ENCODE data around the gene ANKRD29. TPM values are rescaled to one million over a fixed set of nuclear protein-coding genes. Genes with fewer than 3 reads are reported as not detected.
"Not testable (repeated sequence)": the region's sequence is repeated elsewhere in the genome, so short reads cannot be mapped to it uniquely, and the experiment has no call there.

ANKRD29 gene
- total RNA-seq, 1 donor from 2014 or later = 0.33 TPM

- no peak for DNase-seq (ENCODE audit: low spot score)
- no peak for ATAC-seq
These were observed 94.2 kb downstream of the ANKRD29 start for GRCh38 chr18:23568281-23569138.

DNA sequence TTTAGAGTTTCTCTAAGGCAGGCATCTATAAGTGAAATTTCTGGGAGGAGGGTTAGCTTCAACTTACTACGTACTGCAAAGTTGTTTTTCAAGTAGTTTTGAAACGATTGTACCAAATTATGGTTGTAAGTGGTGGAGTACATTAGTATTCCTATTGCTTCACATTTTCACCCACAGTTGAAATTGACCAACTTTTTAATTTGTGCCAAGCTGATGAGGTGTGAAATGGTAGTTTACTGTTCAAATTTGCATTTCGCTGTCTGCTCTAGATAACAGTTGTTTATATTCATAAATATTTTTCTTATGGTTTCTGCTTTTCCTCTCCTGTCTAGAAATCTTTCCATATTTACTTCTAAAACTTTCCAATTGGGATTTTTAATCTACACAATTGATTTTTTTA, 95.0 kb downstream of the ANKRD29 start:
- ATAC-seq (no peak), DNase-seq (ENCODE audit: low spot score) (no peak)

- ATAC-seq = no peak
These were observed 96.7 kb downstream of the ANKRD29 start for GRCh38 chr18:23565916-23566547.

GRCh38 chr18:23563377-23564043, 99.2 kb downstream of the ANKRD29 start:
- no peak for ATAC-seq

More at GRCh38 chr18:23565916-23566547, 96.7 kb downstream of the ANKRD29 start:
- no peak for DNase-seq (ENCODE audit: low spot score)

DNA sequence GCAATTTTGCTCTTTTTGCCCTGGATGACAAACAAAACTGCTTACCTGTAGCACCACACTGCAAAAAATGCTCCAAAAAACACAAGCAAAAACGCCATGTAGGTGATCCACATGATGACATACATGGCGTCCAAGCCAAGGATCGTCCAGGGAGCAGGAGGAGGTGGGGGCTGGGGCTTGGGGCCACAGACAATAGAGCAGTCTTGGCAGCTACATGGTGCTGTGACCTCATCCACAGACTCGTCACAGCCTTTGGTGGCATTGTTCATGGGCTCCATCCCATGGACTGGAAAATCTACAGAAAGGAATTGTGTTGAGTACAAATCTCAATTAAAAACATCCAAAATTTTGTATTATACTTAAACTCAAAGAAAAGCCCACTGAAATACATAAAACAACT, 102.5 kb downstream of the ANKRD29 start:
- no peak for DNase-seq (ENCODE audit: low spot score)
- ATAC-seq = no peak

More at GRCh38 chr18:23563377-23564043, 99.2 kb downstream of the ANKRD29 start:
- no peak for DNase-seq (ENCODE audit: low spot score)

- ATAC-seq; DNase-seq (ENCODE audit: low spot score): not testable (repeated sequence)
These were observed 105.2 kb downstream of the ANKRD29 start for GRCh38 chr18:23557511-23557910.

DNA sequence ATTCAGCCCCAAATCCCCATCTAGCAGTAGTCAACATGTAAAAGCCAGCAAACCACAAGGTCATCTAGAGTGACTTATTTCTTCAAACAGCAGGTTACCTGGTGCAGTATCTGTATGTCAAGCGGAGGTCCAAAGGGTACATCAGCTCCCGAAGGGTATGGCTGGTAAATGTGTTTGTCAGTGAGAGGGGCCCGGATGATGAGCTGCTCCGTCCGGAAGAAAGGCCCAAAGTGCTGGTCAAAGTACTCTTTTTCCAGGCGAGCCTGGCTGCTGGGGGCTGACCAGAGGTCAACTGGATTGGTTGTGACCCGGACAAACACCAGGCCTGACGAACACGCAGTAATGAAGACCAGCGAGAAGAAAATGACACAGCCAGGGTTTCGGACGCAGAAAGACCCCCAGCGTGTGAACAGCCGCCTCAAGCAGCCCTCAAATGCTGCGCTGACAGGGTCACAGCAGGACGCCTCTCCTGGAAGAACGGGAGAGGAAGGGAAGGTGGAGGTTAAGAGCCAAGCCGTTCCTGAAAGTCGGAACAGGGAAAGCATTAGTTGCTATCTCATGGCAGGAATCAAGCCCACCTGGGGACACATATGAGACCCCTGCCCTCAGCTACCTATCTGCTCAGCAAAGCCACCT, 106.4 kb downstream of the ANKRD29 start:
- peak; percentile 75 for ATAC-seq
- DNase-seq (ENCODE audit: low spot score) = no peak

GRCh38 chr18:23553887-23554286, 108.8 kb downstream of the ANKRD29 start:
- DNase-seq (ENCODE audit: low spot score) (no peak), ATAC-seq (no peak)

DNA sequence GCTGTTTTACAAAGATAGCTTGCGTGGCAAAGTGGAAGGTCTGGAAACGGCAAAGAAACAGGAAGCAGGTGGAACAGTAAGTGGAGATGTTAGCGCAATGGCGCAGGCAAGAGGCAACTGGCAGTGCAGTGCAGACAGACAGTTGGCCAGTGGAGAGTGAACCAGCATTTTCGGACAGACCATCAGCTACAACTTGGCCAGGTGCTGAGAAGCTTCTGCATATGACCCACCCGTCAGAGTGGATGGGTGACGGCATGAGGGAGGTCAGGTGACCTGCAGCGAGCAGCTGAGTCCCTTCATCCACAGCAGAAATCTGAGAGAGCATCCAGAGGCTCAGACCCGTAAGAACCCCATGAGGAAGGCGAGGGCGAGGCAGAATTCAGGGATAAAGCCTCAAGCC, 110.2 kb downstream of the ANKRD29 start:
- DNase-seq (ENCODE audit: low spot score) (no peak), ATAC-seq (no peak)

- ATAC-seq (no peak), DNase-seq (ENCODE audit: low spot score) (no peak)
These were observed 110.7 kb downstream of the ANKRD29 start for GRCh38 chr18:23551978-23552377.

DNA sequence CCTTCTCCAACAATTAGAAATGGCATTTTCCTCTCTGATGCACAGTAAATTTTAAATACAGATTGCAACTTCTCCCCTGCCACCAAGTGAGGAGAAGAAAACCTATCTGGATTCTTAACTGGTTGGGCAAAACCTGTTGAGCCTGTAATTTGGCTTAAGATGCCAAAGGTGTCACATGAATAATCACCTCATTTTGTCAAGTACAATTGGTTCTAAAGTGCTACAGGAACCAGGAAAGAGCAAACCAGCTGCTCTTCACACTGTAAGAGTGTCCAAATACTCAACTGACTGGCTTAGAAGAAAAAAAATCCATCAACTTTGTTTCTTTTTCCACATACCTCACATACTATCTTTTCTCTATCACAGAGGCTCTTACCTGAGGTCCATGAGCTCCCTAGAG, 111.8 kb downstream of the ANKRD29 start:
- no peak for DNase-seq (ENCODE audit: low spot score)
- ATAC-seq = no peak

Other genes starting within 250 kb of the ANKRD29 start
- 41.0 TPM for gene RIOK3, start 209.6 kb downstream of the ANKRD29 start, total RNA-seq
- gene RMC1, start 159.4 kb downstream of the ANKRD29 start, total RNA-seq = 18.0 TPM
- 13.3 TPM for gene NPC1, start 76.4 kb downstream of the ANKRD29 start, total RNA-seq
- gene LAMA3, start 26.5 kb upstream of the ANKRD29 start, total RNA-seq = 1.5 TPM